Endothelial cell of umbilical vein (primary cell): ENCODE results near the gene SPEM1.

ENCODE experiments used
- EZH2 ChIP-seq: IDR thresholded peaks from 2 replicates; pipeline ENCODE4 v1.6.1; 2012; ENCODE audit warnings: borderline replicate concordance, low read depth, mild to moderate bottlenecking, moderate library complexity, low read length, inconsistent platforms; ENCODE audit not compliant: severe bottlenecking
- POLR2AphosphoS5 ChIP-seq: IDR thresholded peaks from 2 replicates; pipeline ENCODE4 v1.6.1; 2012; ENCODE audit warnings: low read depth, mild to moderate bottlenecking, control low read depth, low read length, moderate library complexity; ENCODE audit not compliant: insufficient read depth
- TF ChIP-seq, protein P1 (sequence below): IDR thresholded peaks from 2 replicates; pipeline ENCODE4 v1.6.1; 2011; ENCODE audit not compliant: insufficient read depth, insufficient read length
- TF ChIP-seq, protein P2 (sequence below), 2 donors: IDR thresholded peaks; 1 replicate in 1 of 2; 2 replicates in 1 of 2; pipeline ENCODE4 v1.5.1; 2011; ENCODE audit warnings: low read length in 2 of 2, mild to moderate bottlenecking in 2 of 2, moderate library complexity in 2 of 2, control low read depth in 1 of 2, inconsistent platforms in 1 of 2, low read depth in 1 of 2; ENCODE audit not compliant: insufficient read depth in 1 of 2; ENCODE audit errors: extremely low read depth in 1 of 2

DNA sequence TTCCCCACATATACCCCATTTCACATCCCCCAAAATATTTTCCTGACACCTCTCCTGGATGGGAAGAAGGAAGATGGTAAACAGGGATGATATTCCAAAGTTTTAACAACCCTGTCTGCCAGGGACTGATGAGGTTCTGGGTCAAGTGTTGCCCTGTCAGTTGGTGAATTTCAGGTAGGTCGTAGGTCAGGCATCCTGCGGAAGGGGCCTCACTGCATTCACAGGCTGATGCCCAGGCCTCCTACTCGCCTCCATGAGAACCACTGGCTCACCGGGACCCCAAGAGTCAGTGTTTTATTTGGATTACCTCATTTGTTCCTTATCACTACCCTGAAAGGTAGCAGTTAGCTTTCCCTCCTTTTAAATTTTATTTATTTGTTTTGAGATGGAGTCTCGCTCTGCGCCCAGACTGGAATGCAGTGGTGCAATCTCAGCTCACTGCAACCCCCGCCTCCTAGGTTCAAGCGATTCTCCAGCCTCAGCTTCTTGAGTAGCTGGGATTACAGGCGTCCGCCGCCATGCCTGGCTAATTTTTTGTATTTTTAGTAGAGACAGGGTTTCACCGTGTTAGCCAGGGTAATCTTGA lies 48.8 kb downstream of the SPEM1 start:
- no peak for TF ChIP-seq EZH2
- TF ChIP-seq POLR2AphosphoS5, result no peak
- TF ChIP-seq, protein P1, sequence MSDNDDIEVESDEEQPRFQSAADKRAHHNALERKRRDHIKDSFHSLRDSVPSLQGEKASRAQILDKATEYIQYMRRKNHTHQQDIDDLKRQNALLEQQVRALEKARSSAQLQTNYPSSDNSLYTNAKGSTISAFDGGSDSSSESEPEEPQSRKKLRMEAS, result no peak
- TF ChIP-seq, protein P2, sequence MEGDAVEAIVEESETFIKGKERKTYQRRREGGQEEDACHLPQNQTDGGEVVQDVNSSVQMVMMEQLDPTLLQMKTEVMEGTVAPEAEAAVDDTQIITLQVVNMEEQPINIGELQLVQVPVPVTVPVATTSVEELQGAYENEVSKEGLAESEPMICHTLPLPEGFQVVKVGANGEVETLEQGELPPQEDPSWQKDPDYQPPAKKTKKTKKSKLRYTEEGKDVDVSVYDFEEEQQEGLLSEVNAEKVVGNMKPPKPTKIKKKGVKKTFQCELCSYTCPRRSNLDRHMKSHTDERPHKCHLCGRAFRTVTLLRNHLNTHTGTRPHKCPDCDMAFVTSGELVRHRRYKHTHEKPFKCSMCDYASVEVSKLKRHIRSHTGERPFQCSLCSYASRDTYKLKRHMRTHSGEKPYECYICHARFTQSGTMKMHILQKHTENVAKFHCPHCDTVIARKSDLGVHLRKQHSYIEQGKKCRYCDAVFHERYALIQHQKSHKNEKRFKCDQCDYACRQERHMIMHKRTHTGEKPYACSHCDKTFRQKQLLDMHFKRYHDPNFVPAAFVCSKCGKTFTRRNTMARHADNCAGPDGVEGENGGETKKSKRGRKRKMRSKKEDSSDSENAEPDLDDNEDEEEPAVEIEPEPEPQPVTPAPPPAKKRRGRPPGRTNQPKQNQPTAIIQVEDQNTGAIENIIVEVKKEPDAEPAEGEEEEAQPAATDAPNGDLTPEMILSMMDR (IDR thresholded peaks at IDR 0.05; ENCODE audit: extremely low read depth in 1 of 2, insufficient read depth in 1 of 2, low read depth in 1 of 2, low read length in 2 of 2), result no peak
